Astrocyte (in vitro differentiated cells and primary cell): ENCODE measurements around the gene TOMM7.

Experiments used
- CTCF ChIP-seq: IDR thresholded peaks from 2 replicates; pipeline ENCODE4 v1.5.1; 2011; ENCODE audit warnings: low read depth, mild to moderate bottlenecking, inconsistent platforms, low read length, moderate library complexity; ENCODE audit not compliant: insufficient read depth
- EZH2 ChIP-seq: IDR thresholded peaks from 2 replicates; pipeline ENCODE4 v1.6.1; 2012; ENCODE audit warnings: mild to moderate bottlenecking, low read length, inconsistent platforms; ENCODE audit not compliant: insufficient read depth

- TF ChIP-seq CTCF (no peak), EZH2 (no peak)
Measured at GRCh38 chr7:22868509-22868908, 45.9 kb upstream of the TOMM7 start.
